ENCODE results near the gene PRDX2. TPM values are rescaled to one million over a fixed set of nuclear protein-coding genes. Genes with fewer than 3 reads are reported as not detected.

The PRDX2 gene
- total and polyA plus RNA-seq, 10 of the 15 experiments (the other 5 are each of a cell fraction or from before 2014, with no cell fraction given), result 93.0 to 812 (median 344) TPM

DNA sequence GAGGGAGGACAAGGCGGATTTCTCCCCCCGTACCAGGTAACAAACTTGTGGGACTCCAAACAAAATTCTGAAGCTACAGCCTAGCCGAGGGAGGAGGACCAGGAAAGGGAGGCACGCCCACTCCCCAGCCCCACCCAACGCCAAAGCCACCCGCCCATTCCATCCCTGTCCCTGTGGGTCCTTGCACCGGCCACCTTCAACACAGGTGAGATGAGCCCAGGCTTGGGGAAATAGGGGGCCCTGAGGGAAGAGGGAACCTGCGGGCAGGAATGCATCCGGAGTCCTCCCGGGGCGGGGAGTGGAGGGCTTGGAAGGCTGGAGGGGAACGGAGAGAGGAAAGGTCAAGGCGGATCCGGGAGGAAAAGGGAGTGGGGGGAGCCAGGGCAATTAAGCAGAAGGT, 50.0 kb downstream of the PRDX2 start, which contains the start of gene BEST2:
BEST2 (plus strand) TSS at position 157 of the 400 bp plus-strand sequence. CDS start 802 bp downstream, outside the sequence.
- peaks cover 11% of the 10 kb centered on the region; the same call in 1 of the 3 replicates for H3K9me3 ChIP-seq (replicated peaks; ENCODE audit: control insufficient read depth, insufficient read depth, low read length)
- H4K20me1 ChIP-seq (ENCODE audit: control insufficient read depth, insufficient read depth), result no peaks in the 10 kb centered on the region
- ChIA-PET SMC1A (ENCODE audit: uncharacterized antibody, unreplicated experiment) (no interaction called here), CTCF (interaction anchor here (0.6 to 1.2 kb wide), 2 partner anchors 9 to 226 kb away, joined by 3 to 5 read pairs; no protein-coding TSS in a partner anchor), POLR2A (no interaction called here), RAD21 (ENCODE audit: unreplicated experiment) (no interaction called here)
- H3K4me3 ChIP-seq, result no peak within 1 kb of the TSS
- TF ChIP-seq MEF2A (IDR thresholded peaks at IDR 0.05; ENCODE audit: insufficient read depth, low read depth, low read length) (no peak), TCF3 (IDR thresholded peaks at IDR 0.05; ENCODE audit: borderline replicate concordance, insufficient read depth, low read depth, low read length) (no peak), RAD21 (IDR thresholded peaks at IDR 0.05; ENCODE audit: insufficient read depth, low read depth, low read length) (no peak), KDM1A (IDR thresholded peaks at IDR 0.05; ENCODE audit: borderline replicate concordance) (no peak), RB1 (IDR thresholded peaks at IDR 0.05; ENCODE audit: borderline replicate concordance) (no peak)
- TF ChIP-seq, protein P1, sequence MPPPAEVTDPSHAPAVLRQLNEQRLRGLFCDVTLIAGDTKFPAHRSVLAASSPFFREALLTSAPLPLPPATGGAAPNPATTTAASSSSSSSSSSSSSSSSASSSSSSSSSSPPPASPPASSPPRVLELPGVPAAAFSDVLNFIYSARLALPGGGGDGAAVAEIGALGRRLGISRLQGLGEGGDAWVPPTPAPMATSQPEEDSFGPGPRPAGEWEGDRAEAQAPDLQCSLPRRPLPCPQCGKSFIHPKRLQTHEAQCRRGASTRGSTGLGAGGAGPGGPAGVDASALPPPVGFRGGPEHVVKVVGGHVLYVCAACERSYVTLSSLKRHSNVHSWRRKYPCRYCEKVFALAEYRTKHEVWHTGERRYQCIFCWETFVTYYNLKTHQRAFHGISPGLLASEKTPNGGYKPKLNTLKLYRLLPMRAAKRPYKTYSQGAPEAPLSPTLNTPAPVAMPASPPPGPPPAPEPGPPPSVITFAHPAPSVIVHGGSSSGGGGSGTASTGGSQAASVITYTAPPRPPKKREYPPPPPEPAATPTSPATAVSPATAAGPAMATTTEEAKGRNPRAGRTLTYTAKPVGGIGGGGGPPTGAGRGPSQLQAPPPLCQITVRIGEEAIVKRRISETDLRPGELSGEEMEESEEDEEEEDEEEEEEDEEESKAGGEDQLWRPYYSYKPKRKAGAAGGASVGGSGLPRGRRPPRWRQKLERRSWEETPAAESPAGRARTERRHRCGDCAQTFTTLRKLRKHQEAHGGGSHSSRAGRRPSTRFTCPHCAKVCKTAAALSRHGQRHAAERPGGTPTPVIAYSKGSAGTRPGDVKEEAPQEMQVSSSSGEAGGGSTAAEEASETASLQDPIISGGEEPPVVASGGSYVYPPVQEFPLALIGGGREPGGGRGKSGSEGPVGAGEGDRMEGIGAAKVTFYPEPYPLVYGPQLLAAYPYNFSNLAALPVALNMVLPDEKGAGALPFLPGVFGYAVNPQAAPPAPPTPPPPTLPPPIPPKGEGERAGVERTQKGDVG (CRISPR knock-in tag; IDR thresholded peaks at IDR 0.05), result no peak
- TF ChIP-seq, protein P2, sequence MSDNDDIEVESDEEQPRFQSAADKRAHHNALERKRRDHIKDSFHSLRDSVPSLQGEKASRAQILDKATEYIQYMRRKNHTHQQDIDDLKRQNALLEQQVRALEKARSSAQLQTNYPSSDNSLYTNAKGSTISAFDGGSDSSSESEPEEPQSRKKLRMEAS (IDR thresholded peaks at IDR 0.05; ENCODE audit: low read depth, low read length), result no peak
- TF ChIP-seq, protein P3, sequence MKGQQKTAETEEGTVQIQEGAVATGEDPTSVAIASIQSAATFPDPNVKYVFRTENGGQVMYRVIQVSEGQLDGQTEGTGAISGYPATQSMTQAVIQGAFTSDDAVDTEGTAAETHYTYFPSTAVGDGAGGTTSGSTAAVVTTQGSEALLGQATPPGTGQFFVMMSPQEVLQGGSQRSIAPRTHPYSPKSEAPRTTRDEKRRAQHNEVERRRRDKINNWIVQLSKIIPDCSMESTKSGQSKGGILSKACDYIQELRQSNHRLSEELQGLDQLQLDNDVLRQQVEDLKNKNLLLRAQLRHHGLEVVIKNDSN (IDR thresholded peaks at IDR 0.05; ENCODE audit: borderline replicate concordance, extremely low read length, insufficient read depth, low read depth, low read length), result no peak
- no peaks in the 10 kb centered on the region for H3K79me2 ChIP-seq (ENCODE audit: control insufficient read depth, insufficient read depth, low read length)
- no peak for ATAC-seq
- H3K4me2 ChIP-seq (ENCODE audit: control insufficient read depth, insufficient read depth), result no peak within 1 kb of the TSS
- H3K27ac ChIP-seq (ENCODE audit: control insufficient read depth, insufficient read depth), result no peak within 1 kb of the TSS
- H3K36me3 ChIP-seq (ENCODE audit: control insufficient read depth in 2 of 2, insufficient read depth in 2 of 2, low read length in 1 of 2), result peaks cover 0 to 6% of the 10 kb centered on the region in 2 experiments; a peak in 2 of 4 replicates
- no peak within 1 kb of the TSS for H2AFZ ChIP-seq (ENCODE audit: control insufficient read depth, low read depth, low read length)
- intact Hi-C loops (cut with micrococcal nuclease; ENCODE audit: unreplicated experiment) (no loop called here), in situ Hi-C loops (cut with MboI) (no loop called here)
- FAIRE-seq, result no peak
- H3K9ac ChIP-seq (ENCODE audit: control insufficient read depth, insufficient read depth, low read length), result no peak within 1 kb of the TSS
- BruUV-seq (replicated peaks), result no TSS peak
- DNase-seq (ENCODE audit: low read depth, low spot score), result no peak
- WGBS (ENCODE audit: insufficient coverage, insufficient replicate concordance, low lambda C conversion rate, missing lambda C conversion rate), result 29% methylated on average over 11 of the region's 14 CpGs
- H3K27me3 ChIP-seq (replicated peaks in 1 of 2; ENCODE audit: control insufficient read depth in 2 of 2, insufficient read depth in 2 of 2, low read length in 1 of 2), result no peaks in the 10 kb centered on the region
- H3K4me1 ChIP-seq (ENCODE audit: control insufficient read depth, insufficient read depth, low read length), result no peaks in the 10 kb centered on the region

All from GM12878 (cell line).